Measurements from ENCODE around the gene IGF1R. TPM values are rescaled to one million over a fixed set of nuclear protein-coding genes. Genes with fewer than 3 reads are reported as not detected.

IGF1R gene
- total and polyA plus RNA-seq, 2 of the 13 experiments (the other 11 are each of a cell fraction or from before 2014, with no cell fraction given) = 15.9 to 18.4 TPM

DNA sequence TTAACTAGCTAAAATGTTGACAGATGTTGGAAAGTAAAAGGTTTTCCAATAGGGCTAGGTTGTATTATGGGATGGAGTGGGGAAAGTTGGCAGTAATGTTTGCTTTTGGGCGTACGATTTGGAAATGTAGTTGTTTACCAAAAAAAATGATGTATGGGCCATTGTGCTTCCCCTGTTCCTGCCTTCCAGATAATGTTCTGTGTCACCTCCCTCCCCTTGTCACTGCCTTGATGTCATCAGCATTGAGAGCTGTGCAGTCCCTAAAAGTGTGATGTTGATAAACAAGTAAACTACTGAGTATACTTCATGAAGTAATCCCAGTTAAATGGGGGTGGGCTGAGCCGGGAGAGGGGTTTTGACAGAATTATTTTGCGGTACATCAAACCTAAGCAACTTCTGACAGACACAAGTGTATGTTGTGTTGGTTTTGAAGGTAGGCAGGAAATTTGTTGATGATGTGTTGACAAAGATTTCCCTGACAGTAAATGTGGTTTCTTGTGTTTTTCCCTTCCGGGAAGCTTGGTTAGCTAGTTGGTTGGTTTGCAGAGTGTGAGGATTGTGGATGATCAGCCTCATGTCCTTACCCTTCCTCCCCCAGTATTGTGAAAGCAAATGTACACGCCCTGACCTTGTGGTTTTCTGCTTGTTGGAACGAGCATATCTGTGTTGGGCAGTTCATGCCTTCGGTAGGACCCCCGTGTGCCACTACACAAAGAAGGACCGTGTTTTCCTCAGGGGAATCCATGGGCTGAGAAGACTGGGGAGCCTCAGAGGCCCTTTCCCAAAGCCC, 271.9 kb downstream of the IGF1R start (continued):
- TF ChIP-seq, protein P1, sequence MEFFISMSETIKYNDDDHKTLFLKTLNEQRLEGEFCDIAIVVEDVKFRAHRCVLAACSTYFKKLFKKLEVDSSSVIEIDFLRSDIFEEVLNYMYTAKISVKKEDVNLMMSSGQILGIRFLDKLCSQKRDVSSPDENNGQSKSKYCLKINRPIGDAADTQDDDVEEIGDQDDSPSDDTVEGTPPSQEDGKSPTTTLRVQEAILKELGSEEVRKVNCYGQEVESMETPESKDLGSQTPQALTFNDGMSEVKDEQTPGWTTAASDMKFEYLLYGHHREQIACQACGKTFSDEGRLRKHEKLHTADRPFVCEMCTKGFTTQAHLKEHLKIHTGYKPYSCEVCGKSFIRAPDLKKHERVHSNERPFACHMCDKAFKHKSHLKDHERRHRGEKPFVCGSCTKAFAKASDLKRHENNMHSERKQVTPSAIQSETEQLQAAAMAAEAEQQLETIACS (CRISPR knock-in tag; IDR thresholded peaks at IDR 0.05) = no peak

DNA sequence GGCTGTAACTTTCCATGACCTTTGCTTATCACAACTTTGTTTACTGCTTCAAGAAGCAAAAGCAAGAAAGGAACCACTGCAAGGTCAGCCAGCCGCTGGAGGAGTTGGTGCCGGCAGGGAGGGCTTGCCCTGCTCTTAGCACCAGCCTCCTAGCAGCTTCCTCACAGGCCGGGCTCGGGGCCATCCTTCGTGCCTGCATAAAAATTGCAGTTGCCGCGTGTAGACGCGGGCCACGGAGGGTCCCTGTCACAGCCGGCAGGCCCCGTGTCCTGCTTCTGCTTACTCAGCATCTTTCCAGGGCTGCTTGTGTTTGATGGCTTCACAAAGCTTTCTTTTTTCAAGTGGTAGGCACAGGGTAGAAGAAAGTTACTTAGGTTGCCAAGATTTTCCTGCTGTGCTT, 274.8 kb downstream of the IGF1R start:
- H3K4me2 ChIP-seq (ENCODE audit: low read depth, low read length) = no peak overlapping the region
- intact Hi-C loops (cut with micrococcal nuclease; ENCODE audit: unreplicated experiment) = no loop called here
- H3K79me2 ChIP-seq (ENCODE audit: insufficient read depth, low read length) = no peaks in the 10 kb centered on the region
- H3K27ac ChIP-seq (ENCODE audit: extremely low read length, insufficient read depth, low read length) = no peak overlapping the region
- FAIRE-seq = no peak
- H3K9ac ChIP-seq (ENCODE audit: insufficient read depth, low read depth, low read length) = no peak overlapping the region
- 100% methylated on average over 12 of the region's 12 CpGs for WGBS (ENCODE audit: low lambda C conversion rate)
- DNase-seq (ENCODE audit: low spot score) = no peak
- no peaks in the 10 kb centered on the region for H3K27me3 ChIP-seq (ENCODE audit: control insufficient read depth in 1 of 2, insufficient read depth in 2 of 2, low read length in 2 of 2)
- H3K4me3 ChIP-seq (replicated peaks in 1 of 3; ENCODE audit: insufficient read depth in 1 of 3, low read depth in 2 of 3, low read length in 3 of 3) = no peak overlapping the region
- ChIA-PET POLR2A (no interaction called here), CTCF (ENCODE audit: low intra/inter-chr PET ratio, low total read pairs) (no interaction called here)
- no peak for ATAC-seq
- in situ Hi-C loops (cut with HindIII; ENCODE audit: extremely low pct_ligation_motif_present, low pct_unique_long_range_greater_than_20kb) = no loop called here
- no peak overlapping the region for H2AFZ ChIP-seq (ENCODE audit: low read length)
- H3K36me3 ChIP-seq (replicated peaks in 1 of 2; ENCODE audit: control insufficient read depth in 1 of 2, insufficient read depth in 2 of 2, low read length in 2 of 2) = peaks cover 39 to 85% of the 10 kb centered on the region in 2 experiments
- H4K20me1 ChIP-seq (ENCODE audit: insufficient read depth, low read length) = 0 out of 2 replicates have a peak, but pooled peaks cover 6% of the 10 kb centered on the region
- H3K9me3 ChIP-seq (ENCODE audit: low read length) = no peaks in the 10 kb centered on the region
- no peaks in the 10 kb centered on the region for H3K4me1 ChIP-seq (ENCODE audit: insufficient read depth, low read length)
- BruUV-seq (replicated peaks) = no TSS peak
- no peak for TF ChIP-seq RARG (CRISPR knock-in tag; IDR thresholded peaks at IDR 0.05; ENCODE audit: low read depth)
- TF ChIP-seq, protein P2, sequence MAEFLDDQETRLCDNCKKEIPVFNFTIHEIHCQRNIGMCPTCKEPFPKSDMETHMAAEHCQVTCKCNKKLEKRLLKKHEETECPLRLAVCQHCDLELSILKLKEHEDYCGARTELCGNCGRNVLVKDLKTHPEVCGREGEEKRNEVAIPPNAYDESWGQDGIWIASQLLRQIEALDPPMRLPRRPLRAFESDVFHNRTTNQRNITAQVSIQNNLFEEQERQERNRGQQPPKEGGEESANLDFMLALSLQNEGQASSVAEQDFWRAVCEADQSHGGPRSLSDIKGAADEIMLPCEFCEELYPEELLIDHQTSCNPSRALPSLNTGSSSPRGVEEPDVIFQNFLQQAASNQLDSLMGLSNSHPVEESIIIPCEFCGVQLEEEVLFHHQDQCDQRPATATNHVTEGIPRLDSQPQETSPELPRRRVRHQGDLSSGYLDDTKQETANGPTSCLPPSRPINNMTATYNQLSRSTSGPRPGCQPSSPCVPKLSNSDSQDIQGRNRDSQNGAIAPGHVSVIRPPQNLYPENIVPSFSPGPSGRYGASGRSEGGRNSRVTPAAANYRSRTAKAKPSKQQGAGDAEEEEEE (CRISPR knock-in tag; IDR thresholded peaks at IDR 0.05; ENCODE audit: borderline replicate concordance) = no peak
- TF ChIP-seq CEBPB (IDR thresholded peaks at IDR 0.05; ENCODE audit: borderline replicate concordance, low read depth, low read length) = no peak
- TF ChIP-seq ZNF143 (CRISPR knock-in tag; IDR thresholded peaks at IDR 0.05) = no peak
- TF ChIP-seq, protein P3, sequence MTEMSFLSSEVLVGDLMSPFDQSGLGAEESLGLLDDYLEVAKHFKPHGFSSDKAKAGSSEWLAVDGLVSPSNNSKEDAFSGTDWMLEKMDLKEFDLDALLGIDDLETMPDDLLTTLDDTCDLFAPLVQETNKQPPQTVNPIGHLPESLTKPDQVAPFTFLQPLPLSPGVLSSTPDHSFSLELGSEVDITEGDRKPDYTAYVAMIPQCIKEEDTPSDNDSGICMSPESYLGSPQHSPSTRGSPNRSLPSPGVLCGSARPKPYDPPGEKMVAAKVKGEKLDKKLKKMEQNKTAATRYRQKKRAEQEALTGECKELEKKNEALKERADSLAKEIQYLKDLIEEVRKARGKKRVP (CRISPR knock-in tag; IDR thresholded peaks at IDR 0.05) = no peak
- TF ChIP-seq, protein P4, sequence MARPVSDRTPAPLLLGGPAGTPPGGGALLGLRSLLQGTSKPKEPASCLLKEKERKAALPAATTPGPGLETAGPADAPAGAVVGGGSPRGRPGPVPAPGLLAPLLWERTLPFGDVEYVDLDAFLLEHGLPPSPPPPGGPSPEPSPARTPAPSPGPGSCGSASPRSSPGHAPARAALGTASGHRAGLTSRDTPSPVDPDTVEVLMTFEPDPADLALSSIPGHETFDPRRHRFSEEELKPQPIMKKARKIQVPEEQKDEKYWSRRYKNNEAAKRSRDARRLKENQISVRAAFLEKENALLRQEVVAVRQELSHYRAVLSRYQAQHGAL (CRISPR knock-in tag; IDR thresholded peaks at IDR 0.05; ENCODE audit: not compliant biosample characterization) = no peak
- no peak for TF ChIP-seq ISX (CRISPR knock-in tag; conservative IDR thresholded peaks at IDR 0.05)
- no peak for TF ChIP-seq NFE2L1 (CRISPR knock-in tag; IDR thresholded peaks at IDR 0.05; ENCODE audit: borderline replicate concordance)
- no peak for TF ChIP-seq ZNF124 (CRISPR knock-in tag; IDR thresholded peaks at IDR 0.05)
- no peak for TF ChIP-seq PHB2 (IDR thresholded peaks at IDR 0.05; ENCODE audit: partially characterized antibody)
- TF ChIP-seq, protein P5, sequence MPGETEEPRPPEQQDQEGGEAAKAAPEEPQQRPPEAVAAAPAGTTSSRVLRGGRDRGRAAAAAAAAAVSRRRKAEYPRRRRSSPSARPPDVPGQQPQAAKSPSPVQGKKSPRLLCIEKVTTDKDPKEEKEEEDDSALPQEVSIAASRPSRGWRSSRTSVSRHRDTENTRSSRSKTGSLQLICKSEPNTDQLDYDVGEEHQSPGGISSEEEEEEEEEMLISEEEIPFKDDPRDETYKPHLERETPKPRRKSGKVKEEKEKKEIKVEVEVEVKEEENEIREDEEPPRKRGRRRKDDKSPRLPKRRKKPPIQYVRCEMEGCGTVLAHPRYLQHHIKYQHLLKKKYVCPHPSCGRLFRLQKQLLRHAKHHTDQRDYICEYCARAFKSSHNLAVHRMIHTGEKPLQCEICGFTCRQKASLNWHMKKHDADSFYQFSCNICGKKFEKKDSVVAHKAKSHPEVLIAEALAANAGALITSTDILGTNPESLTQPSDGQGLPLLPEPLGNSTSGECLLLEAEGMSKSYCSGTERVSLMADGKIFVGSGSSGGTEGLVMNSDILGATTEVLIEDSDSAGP (CRISPR knock-in tag; IDR thresholded peaks at IDR 0.05; ENCODE audit: borderline replicate concordance) = no peak
- no peak for TF ChIP-seq ZNF776 (CRISPR knock-in tag; IDR thresholded peaks at IDR 0.05)
- TF ChIP-seq MAFF (IDR thresholded peaks at IDR 0.05; ENCODE audit: low read depth, low read length) = peak; percentile 90
- no peak for TF ChIP-seq PAWR (CRISPR knock-in tag; IDR thresholded peaks at IDR 0.05; ENCODE audit: borderline replicate concordance)
- TF ChIP-seq SUZ12 (IDR thresholded peaks at IDR 0.05; ENCODE audit: low read depth, low read length) = no peak
- no peak for TF ChIP-seq FOXM1 (CRISPR knock-in tag; IDR thresholded peaks at IDR 0.05)
